HepG2 (cell line): Measurements from ENCODE around the gene SAMD4B. TPM values are rescaled to one million over a fixed set of nuclear protein-coding genes. Genes with fewer than 3 reads are reported as not detected.

Experiments
- CSRNP2 ChIP-seq: sonication (generic); formaldehyde crosslinking; conservative IDR thresholded peaks from 2 replicates; pipeline ENCODE4 v1.8.0; 2022; ENCODE audit warnings: low read depth, missing genetic modification reagents
- KDM4B ChIP-seq: sonication (generic); formaldehyde crosslinking; IDR thresholded peaks from 2 replicates; pipeline ENCODE4 v1.4.0; 2020; ENCODE audit warnings: missing genetic modification reagents
- KLF15 ChIP-seq: sonication (generic); formaldehyde crosslinking; IDR thresholded peaks from 2 replicates; pipeline ENCODE4 v1.8.1; 2023; ENCODE audit warnings: borderline replicate concordance, mild to moderate bottlenecking, inconsistent platforms, missing genetic modification reagents, mixed read lengths
- RNF2 ChIP-seq: fragments of 450-650 bp; conservative IDR thresholded peaks from 2 replicates; pipeline ENCODE4 v1.6.1; 2016; ENCODE audit warnings: low read depth
- SALL2 ChIP-seq: sonication (generic); formaldehyde crosslinking; IDR thresholded peaks from 2 replicates; pipeline ENCODE4 v1.8.1; 2023; ENCODE audit warnings: mild to moderate bottlenecking, missing genetic modification reagents, inconsistent platforms
- SOX13 ChIP-seq, 3 experiments: fragments of 450-650 bp in 1 of 3; sonication (generic) in 1 of 3; formaldehyde crosslinking in 1 of 3; IDR thresholded peaks in 2 of 3; conservative IDR thresholded peaks in 1 of 3; 2 replicates each; pipeline versions ENCODE4 v1.5.0 to v1.6.1; 2016 to 2020; ENCODE audit warnings: antibody characterized with exemption in 1 of 3, mild to moderate bottlenecking in 1 of 3, missing compliant biosample characterization in 1 of 3, missing genetic modification reagents in 1 of 3, moderate library complexity in 1 of 3
- ZBTB40 ChIP-seq, 2 experiments: fragments of 450-650 bp in 1 of 2; sonication (generic) in 1 of 2; formaldehyde crosslinking in 1 of 2; IDR thresholded peaks; 2 replicates each; pipeline versions ENCODE4 v1.6.1 to v1.8.0; 2016 to 2022; ENCODE audit warnings: antibody characterized with exemption in 1 of 2, mild to moderate bottlenecking in 1 of 2, missing genetic modification reagents in 1 of 2
- ZFP1 ChIP-seq: IDR thresholded peaks from 2 replicates; pipeline ENCODE4 v1.6.1; 2016
- ZNF205 ChIP-seq: IDR thresholded peaks from 2 replicates; pipeline ENCODE4 v1.6.1; 2018; ENCODE audit warnings: missing biosample characterization, missing genetic modification reagents
- ZNF230 ChIP-seq: sonication (generic); formaldehyde crosslinking; IDR thresholded peaks from 2 replicates; pipeline ENCODE4 v1.4.0; 2020; ENCODE audit warnings: mild to moderate bottlenecking, missing genetic modification reagents
- ZNF274 ChIP-seq: sonication (generic); formaldehyde crosslinking; IDR thresholded peaks from 2 replicates; pipeline ENCODE4 v1.5.1; 2020; ENCODE audit warnings: mild to moderate bottlenecking, missing genetic modification reagents
- ZNF33A ChIP-seq: sonication (generic); formaldehyde crosslinking; IDR thresholded peaks from 2 replicates; pipeline ENCODE4 v1.5.1; 2020; ENCODE audit warnings: missing genetic modification reagents, mild to moderate bottlenecking, moderate library complexity, borderline replicate concordance
- ZNF441 ChIP-seq: sonication (generic); formaldehyde crosslinking; IDR thresholded peaks from 2 replicates; pipeline ENCODE4 v1.7.0; 2021; ENCODE audit warnings: missing genetic modification reagents, borderline replicate concordance
- ZNF615 ChIP-seq: sonication (generic); formaldehyde crosslinking; IDR thresholded peaks from 2 replicates; pipeline ENCODE4 v1.5.0; 2020; ENCODE audit warnings: mild to moderate bottlenecking, missing genetic modification reagents, borderline replicate concordance
- ZNF768 ChIP-seq: sonication (generic); formaldehyde crosslinking; IDR thresholded peaks from 2 replicates; pipeline ENCODE4 v1.4.0; 2020; ENCODE audit warnings: missing genetic modification reagents
- polyA plus RNA-seq, 8 experiments: library from polyadenylated mRNA; depleted of rRNA in 3 of 8; stranded (reverse) in 7 of 8; unstranded in 1 of 8; fragments of >200 nt; fragmentation: Illumina TruSeq in 4 of 8; extraction: Trizol in 4 of 8; gene quantifications; 2 replicates each; pipeline versions ENCODE4 v1.2.1 to v1.2.3, GENCODE V29; 2011 to 2016; ENCODE audit warnings: low read depth in 4 of 8, missing spikeins in 1 of 8, mixed read lengths in 1 of 8; ENCODE audit not compliant: insufficient read depth in 1 of 8
- total RNA-seq, 5 experiments: library from RNA; depleted of rRNA; stranded (reverse); fragments of >200 nt; fragmentation: Illumina TruSeq; extraction: Trizol; gene quantifications; 2 replicates each; pipeline ENCODE4 v1.2.3, GENCODE V29; 2016; ENCODE audit warnings: low read depth in 1 of 5

SAMD4B gene
- total and polyA plus RNA-seq, 2 of the 13 experiments (the other 11 are each of a cell fraction or from before 2014, with no cell fraction given): 26.0 to 31.8 TPM

- no peak for TF ChIP-seq ZNF615 (CRISPR knock-in tag)
- TF ChIP-seq CSRNP2 (CRISPR knock-in tag): no peak
- TF ChIP-seq ZNF33A (CRISPR knock-in tag): no peak
- TF ChIP-seq ZNF230 (CRISPR knock-in tag): peak; percentile 66; the same call in 1 of the 2 replicates
- TF ChIP-seq ZNF274 (CRISPR knock-in tag): peak; percentile 91; the same call in 1 of the 2 replicates
- TF ChIP-seq RNF2: no peak
- TF ChIP-seq SALL2: peak; percentile 49; the same call in 1 of the 2 replicates
- peak; percentile 98 for TF ChIP-seq ZNF441 (CRISPR knock-in tag)
- peak; percentile 57; the same call in 1 of the 2 replicates for TF ChIP-seq ZFP1 (CRISPR knock-in tag)
- peak; percentile 98 for TF ChIP-seq ZNF768 (CRISPR knock-in tag)
- peak; percentile 29; the same call in 1 of the 2 replicates for TF ChIP-seq KDM4B
- peak; percentile 87; the same call in 1 of the 2 replicates for TF ChIP-seq ZNF205 (CRISPR knock-in tag)
- no peak for TF ChIP-seq ZBTB40 (IDR thresholded peaks at IDR 0.05)
- TF ChIP-seq ZBTB40 (CRISPR knock-in tag; IDR thresholded peaks at IDR 0.05): peak; percentile 19; the same call in 1 of the 2 replicates
- no peak for TF ChIP-seq SOX13 (IDR thresholded peaks at IDR 0.05)
- TF ChIP-seq SOX13 (CRISPR knock-in tag; conservative IDR thresholded peaks at IDR 0.05 in 1 of 2, IDR thresholded peaks at IDR 0.05 in 1 of 2): peak in 1 of 2 experiments; percentile 78; a peak in 2 of 4 replicates
- no peak for TF ChIP-seq KLF15 (CRISPR knock-in tag)
Observed at GRCh38 chr19:39397360-39398296, 55.4 kb downstream of the SAMD4B start (continued).
